ENCODE measurements around the gene CCDC183.
"Not testable (repeated sequence)": the region's sequence is repeated elsewhere in the genome, so short reads cannot be mapped to it uniquely, and the experiment has no call there.

The CCDC183 gene

DNA sequence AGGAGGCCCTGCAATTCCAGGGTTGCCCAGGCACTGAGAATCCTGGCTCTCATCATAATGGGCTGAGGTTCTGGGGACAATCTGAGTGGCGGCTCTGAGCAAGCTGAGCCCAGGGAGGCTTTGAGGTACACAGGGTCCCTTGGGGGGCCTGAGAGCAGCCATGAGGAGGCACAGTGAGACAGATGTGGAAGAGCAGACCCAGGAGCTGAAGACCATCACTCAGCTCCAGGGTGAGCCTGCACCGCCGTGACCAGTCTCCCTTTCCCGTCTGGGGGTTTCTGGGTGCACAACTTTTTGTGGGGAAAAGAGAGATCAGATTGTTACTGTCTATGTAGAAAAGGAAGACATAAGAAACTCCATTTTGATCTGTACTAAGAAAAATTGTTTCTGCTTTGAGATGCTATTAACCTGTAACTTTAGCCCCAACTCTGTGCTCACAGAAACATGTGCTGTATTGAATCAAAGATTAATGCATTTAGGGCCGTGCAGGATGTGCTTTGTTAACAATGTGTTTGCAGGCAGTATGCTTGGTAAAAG is at the start of gene CCDC183:
TSS of gene CCDC183 (plus strand) at position 101 of the 537 bp plus-strand sequence. CDS start at position 161, 60 bp downstream.
- no peak for DNase-seq

DNA sequence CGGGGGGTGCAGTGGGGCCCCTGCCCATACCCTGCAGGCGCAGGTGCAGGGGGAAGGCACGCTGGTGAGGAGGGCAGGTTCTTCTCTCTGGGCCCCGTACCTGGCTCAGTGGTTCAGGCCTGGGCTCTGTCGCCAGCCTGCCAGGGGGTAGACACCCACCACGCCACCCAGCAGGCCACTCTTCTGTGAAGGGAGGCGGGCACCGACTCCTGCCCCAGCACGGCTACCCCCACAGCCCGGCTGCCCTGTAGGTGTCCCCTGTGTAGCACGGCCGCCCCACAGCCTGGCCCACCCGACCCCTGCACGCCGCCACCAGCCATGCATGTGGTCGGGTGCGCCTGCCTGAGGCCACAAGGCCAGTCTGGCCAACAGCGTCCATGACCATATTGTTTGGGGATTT is 49.5 kb upstream of the CCDC183 start:
- no peak for DNase-seq

DNA sequence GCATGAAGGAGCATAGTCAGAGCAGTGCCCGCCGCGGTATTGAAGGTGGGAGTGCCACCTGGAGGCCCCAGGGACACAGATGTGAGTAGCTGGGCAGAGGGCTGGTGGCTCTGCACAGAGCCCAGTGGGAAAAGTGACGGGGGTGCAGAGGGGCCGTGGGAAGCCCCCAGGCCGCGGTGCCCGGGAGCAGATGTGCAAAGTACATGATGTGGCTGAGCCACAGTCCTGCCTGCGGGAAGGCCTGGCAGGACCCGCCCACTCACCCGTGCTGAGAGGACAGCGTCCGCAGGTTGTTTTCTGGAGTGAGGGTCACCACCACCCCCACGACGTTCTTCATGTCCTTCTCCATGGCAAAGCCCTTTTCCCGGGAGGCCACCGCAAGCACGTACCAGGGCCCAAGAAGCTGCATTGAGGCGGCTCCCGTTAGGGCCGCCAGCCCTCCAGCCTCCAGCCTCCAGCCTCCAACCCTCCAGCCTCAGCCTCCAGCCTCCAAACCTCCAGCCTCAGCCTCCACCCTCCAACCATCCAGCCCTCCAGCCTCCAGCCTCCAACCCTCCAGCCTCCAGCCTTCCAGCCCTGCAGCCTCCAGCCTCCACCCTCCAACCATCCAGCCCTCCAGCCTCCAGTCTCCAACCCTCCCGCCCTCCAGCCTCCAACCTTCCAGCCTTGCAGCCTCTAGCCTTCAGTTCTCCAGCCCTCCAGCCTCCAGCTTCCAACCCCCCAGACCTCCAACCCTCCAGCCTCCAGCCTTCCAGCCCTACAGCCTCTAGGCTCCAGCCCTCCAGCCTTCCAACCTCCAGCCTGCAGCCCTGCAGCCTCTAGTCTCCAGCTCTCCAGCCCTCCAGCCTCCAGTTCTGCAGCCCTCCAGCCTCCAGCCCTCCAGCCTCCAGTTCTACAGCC is 48.7 kb upstream of the CCDC183 start:
- no peak for DNase-seq

DNA sequence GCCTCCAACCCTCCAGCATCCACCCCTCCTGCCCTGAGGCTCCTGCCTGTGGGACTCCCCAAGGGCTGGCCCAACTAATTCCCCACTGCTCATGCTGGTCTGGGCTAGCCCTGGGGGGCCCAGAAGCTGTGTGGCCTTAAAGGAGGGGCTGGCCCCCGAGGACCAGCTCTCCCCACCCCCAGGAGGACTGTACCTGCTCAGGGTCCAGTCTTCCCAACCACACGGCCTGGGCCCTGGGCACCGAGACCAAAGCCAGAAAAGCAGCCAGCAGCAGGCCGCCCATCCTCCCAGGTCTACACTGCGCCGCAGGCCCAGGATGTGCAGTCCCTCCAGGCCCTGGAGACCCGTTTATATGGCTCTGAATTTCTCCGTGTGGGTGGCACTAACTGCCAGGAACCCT is 47.9 kb upstream of the CCDC183 start, which contains the start of gene LCN6:
TSS of gene LCN6 (minus strand) at position 325 of the 400 bp plus-strand sequence. CDS start at position 283, 42 bp downstream.
- no peak for DNase-seq

DNA sequence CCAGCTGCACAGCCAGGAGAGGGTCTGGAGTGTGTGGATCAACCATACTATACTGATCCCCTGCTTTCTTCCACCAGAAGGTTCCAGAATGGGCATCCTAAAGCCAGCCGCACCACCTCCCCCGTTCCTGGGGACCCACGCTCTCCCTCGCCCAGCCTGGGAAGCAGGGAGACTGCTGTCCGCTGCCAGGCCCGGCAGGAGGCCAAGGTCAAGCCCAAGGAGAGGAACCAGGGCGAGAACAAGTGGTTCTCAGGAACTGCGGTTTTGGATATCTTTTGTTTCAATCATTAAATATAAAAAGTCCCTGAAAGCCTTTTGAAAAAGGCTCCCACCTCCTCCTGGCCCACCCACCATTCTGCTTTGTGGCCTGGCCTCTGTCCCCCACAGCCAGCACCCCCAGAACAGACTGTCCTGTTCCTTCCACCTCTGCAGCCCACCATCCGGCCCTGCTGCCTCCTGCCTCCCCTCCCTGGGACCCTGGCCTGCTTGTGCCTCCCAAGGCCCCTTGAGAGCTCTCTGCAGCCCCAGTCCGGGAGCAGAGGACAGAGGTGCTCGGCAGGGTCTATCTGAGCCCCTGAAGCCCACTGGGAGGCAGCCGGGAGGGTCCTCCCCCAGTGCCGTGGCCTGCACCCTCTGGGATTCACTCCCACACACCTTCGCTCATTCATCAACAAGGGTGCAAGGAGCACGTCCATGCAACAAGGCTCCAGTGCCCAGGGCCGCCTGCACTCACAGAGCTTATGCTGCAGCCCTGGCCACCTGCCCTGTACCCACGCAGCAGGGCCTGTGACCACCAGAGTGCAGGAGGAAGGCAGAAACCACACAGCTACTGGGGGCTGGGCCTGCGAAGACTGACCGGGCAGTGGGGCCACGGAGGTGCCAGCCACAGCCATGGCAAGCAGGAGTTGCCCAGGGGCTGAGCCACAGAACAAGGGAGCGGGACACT is 47.2 kb upstream of the CCDC183 start:
- DNase-seq, result no peak

DNA sequence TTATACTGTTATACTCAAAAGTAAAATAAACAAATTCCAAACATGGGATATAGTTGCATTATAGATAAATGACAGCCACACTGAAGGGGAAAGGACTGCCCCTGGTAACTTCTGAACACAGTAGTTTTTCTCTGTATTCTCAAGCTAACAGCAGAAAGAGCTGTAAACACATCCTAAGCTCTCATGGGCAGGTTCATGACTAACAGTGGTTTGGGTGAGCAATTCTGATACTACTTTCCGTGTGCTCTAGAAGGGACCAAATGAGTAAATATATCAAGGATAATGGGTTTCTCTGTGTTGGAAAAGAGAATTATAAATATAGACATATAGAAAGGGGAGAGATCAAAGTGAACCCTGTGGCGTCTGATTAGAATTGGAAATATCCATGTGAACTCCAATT is 45.6 kb upstream of the CCDC183 start:
- no peak for DNase-seq

DNA sequence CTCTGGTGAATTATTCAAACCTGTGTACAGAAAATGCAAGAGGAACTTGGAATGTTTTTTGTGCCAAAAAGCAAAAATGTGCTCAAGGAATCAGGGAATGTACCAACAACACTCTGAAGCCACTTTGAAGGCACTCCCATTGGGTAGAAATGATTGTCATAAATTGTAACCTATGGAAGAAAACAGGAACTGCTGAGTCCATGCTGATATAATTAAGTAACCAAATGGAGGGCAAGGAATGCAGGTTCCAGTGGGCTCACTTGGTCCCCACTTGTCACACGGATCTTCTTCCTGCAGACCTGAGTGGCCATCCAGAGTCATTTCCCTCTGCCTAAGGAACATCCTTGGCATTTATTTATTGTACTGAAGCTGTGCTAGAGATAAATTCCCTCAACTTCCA is 44.9 kb upstream of the CCDC183 start:
- DNase-seq, result no peak

DNA sequence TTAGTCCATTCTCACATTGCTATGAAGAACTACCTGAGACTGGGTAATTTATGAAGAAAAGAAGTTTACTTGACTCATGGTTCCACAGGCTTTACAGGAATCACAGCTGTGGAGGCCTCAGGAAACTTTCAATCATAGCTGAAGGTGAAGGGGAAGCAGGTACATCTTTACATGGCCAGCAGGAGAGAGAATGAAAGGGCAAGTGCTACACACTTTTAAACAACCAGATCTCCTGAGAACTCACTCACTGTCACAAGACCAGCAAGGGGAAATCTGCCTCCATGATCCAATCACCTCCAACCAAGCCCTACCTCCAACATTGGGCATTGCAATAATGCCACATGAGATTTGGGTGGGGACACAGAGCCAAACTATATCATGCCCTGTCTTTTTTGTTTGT is 44.3 kb upstream of the CCDC183 start:
- DNase-seq, result no peak

DNA sequence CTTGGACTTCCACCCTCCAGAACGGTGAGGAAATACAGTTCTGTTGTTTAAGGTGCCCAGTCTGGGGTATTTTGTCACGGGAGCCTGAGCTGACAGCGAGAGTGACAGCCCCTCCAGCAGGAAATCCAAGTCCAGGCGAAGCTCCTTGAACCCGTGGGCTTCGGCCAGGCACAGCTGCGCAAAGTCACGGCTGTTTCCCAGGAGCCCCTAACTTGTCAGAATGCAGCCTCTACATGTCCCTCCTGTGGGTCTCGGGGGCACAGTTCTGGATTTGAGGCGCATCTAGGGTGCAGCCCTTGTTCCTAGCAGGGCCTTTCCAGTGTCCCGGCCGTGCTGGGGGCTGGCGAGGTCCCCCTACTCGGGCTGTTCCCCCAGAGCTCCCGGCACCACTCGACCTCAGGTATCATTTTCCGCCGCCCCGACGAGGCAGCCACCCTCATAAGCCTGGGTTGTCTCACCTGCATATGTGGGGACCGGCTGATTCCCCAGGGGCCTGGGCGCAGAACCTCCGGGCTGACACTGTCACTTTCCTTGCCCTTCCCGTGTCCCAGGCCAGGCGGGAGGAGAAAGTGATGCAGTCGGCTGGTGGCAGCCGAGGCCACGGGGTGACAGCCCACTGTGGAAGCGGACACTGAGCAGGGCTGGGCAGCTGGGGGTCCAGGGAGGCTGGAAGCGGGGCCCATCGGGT is 42.6 kb upstream of the CCDC183 start:
- DNase-seq, result no peak

DNA sequence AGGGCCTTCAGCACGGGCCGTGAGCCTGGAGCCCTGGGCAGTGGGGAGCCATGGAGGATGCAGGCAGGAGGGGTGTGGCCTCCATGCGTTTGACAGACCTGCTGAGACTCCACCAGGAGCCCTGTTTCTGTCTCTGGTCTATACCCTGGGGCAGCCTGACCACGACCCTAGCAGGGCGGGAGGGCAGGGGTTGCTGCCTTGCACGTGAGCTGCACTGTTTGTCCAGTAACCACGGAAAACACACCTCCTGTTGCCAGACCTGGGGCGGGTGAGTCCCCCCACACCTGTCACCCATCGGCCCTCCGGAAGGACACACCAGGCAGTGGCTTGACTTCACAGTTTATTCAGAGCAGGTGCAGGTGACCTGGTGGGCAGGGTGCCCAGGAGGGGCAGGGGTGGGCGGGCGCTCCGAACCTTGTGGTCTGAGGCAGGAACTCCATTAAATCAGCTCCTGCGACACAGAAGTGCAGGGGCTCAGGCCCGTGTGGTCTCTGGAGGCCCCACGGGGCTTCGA is 42.0 kb upstream of the CCDC183 start:
- no peak for DNase-seq

DNA sequence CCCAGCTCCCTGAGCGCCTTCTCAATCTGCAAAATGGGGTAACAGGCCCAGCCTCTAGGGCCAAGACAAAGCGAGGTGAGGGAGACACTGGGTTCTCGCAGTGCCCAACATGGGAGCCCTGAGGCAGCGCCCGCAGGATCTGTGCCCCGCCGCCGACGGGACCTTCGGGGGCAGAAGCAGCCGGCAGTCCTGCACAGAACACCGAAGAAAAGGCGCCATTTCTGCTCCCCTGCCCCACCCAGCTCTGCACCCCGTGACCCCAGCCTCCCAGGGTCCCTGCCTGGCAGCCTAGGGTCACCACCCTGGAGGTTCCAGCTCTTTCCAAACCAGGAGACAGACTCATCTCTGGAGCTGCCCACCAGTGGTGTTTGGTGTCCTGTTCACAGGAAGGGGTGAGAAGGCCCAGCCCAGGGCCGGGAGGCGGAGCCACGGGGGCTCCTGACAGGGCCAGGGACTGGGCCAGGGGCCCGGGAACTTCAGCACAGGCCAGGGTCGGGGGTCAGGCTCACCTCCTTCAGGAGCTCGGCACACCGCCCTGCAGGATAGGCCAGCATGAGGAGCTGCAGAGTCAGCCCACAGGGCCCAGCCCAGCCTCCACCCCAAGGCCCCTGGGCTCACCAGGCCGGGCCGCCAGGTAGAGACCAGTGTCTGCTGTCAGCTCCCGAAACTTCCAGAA is 41.4 kb upstream of the CCDC183 start:
- no peak for DNase-seq

DNA sequence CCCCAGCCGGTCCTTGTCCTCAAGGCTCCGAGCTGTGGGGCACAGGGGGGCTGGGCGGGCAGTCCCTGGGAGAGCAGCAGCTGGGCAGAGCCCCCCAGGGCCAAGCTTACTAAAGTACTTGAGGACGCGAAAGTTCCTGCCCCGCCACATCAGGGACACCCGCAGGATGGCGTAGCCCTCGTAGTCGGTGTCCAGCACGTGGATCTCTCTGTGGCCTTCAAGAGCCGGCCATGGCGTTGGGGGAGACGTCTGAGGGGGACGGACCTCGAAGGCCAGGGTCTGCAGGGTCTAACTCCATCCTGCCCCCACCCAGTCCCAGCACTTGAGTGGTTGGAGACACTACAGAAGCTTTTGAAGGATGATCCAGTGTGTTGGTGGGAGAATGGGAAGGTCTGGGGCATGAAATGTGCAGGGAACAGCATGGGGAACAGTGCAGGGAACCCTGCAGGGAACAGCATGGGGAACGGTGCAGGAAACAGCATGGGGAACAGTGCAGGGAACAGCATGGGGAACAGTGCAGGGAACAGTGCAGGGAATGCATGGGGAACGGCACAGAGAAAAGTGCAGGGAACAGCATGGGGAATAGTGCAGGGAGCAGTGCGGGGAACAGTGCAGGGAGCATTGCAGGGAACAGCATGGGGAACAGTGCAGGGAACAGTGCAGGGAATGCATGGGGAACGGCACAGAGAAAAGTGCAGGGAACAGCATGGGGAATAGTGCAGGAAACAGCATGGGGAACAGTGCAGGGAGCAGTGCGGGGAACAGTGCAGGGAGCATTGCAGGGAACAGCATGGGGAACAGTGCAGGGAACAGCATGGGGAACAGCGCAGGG is 40.6 kb upstream of the CCDC183 start:
- not testable (repeated sequence) for DNase-seq

DNA sequence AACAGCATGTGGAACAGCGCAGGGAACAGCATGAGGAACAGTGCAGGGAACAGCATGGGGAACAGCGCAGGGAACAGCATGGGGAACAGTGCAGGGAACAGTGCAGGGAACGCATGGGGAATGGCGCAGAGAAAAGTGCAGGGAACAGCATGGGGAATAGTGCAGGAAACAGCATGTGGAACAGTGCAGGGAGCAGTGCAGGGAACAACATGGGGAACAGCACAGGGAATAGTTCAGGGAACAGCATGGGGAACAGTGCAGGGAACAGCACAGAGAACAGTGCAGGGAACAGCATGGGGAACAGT is 40.1 kb upstream of the CCDC183 start:
- DNase-seq, result no peak

DNA sequence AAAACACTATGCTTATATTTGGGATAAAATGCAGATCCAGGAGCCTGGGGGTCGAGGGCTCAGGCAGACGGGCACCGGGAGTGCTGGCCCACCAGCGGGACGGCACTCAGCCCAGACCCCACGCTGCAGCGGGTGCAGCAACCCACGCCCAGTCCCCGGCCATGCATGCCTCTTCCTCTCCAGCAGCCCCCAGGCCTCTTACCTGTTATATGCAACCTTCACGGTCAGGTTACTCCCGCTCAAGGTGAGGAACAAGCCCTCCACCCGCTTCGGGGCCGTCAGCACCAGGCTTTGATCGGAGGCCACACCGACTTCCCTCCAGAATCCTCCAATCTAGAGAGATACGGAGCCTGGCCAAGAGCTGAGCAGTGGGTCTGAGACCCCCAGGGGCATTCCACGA is 39.3 kb upstream of the CCDC183 start:
- DNase-seq, result no peak

DNA sequence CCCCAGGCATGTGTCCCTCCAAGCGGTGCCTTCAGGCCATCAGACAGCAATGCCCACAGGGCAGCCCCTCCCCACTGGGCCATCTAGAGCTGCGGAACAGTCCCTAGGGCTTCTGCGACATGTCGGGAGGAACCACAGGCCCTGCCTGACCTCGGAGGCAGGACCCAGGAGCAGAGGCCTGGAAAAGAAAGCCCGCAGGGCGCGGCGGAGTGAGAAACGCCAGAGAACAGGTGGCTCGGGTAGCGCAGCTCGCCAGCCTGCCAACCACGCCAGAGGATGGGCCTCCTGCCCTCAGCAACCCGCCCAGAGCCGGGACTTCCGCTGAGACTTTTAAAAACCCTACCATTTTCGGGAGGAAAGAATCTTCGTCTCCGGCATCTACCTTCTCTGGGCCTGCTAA is 38.8 kb upstream of the CCDC183 start:
- DNase-seq, result no peak

DNA sequence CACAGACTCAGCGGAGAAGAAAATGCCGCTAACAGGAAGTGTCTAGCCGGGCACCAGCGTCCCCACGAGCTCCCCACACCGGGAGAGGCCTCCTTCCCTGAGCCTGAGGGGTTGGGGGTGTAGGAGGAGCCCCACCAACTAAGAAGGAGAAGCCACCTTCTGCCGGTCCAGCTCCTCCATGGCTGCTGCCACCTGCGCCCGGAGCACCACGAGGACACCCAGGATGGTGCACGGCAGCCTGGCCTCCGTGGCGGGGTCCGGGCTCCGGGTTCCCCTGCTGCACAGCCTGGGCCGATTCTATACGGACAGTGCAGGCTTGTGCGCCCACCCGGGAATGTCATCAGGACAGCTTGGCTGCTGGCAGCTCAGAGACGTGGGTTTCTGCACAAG is 38.4 kb upstream of the CCDC183 start:
- no peak for DNase-seq

DNA sequence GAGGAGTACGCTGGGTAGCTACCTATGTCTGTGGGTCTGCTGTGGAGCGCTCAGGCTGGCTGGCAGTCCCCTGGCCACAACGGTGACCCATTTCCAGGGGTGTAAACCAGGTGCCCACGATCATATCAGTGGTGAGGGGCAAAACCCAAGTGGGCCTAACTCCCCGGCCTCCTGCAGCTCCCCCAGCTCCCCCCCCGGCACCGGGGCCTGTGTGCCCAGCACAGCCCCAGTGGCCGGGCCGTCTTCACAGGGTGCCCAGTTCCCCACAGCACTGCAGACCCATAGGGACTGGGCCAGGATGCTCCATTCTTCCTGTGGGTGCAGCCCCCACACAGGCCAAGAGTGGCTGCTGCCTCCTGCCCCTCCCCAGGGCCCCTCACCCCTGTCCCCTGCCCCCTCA is 37.1 kb upstream of the CCDC183 start:
- DNase-seq, result peak; percentile 9

DNA sequence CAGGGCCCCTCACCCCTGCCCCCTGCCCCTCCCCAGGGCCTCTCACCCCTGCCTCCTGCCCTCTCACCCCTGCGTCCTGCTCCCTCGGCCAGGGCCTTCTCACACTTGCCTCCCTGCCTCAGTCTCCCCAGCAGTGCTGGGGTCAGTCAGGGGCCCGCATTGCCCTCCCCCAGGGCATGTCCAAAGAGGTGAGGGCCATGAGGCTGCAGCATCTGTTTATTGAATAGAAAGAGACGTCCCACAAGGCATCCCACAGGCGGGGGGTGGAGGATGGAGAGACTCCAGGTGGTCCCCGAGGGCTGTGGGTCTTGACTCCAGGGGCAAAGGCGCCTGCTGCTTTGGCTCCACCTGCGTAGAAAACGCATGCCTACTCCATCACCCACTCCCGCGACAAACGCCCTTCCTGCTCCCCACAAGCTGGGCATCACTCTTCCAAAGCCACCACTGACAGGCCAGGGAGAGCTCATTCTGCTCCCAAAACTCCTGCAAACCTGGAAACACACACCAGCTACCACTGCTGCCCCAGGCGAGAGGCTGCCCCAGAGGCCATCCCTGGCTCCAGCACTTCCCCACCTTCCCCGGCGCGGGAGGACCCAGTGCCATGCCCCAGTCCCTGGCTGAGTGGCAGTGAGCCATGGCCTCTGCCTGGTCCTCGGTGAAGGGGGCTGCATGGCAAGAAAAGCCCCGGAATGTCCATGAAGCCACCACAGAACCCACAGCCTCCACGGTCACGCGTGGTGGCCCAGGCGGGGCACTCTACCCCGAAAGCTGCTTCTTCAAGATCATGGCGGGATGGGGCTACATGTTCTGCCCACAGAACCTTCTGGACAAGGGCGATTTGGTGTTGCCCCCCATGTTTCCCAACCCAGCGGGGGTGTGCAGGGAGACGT is 36.5 kb upstream of the CCDC183 start:
- peak; percentile 13 for DNase-seq

DNA sequence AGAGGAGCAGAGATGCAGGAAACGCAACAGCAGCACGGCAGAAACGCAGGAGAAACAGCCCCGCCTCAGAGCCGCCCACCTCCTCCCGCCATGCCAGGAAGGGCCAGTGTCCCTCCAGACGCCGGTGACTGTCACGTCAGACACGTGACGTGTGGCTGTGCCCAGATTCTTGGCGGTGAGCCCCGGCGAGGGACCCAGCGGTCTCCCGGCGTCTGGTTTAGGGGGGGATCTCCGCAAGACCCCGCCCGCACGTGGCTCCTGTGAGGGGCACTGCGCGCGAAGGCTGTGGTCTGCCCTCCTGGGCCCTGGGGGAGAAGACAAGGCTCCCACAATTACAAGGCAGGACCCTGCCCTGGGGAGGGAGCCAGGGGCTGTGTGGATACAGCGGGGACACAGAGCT is 35.7 kb upstream of the CCDC183 start:
- DNase-seq, result no peak
